ENCODE results near the gene GRK7.
A peak's percentile ranks its signal among the peaks of the same experiment; 100 is the strongest.
"Not testable (repeated sequence)": the region's sequence is repeated elsewhere in the genome, so short reads cannot be mapped to it uniquely, and the experiment has no call there.

The GRK7 gene

DNA sequence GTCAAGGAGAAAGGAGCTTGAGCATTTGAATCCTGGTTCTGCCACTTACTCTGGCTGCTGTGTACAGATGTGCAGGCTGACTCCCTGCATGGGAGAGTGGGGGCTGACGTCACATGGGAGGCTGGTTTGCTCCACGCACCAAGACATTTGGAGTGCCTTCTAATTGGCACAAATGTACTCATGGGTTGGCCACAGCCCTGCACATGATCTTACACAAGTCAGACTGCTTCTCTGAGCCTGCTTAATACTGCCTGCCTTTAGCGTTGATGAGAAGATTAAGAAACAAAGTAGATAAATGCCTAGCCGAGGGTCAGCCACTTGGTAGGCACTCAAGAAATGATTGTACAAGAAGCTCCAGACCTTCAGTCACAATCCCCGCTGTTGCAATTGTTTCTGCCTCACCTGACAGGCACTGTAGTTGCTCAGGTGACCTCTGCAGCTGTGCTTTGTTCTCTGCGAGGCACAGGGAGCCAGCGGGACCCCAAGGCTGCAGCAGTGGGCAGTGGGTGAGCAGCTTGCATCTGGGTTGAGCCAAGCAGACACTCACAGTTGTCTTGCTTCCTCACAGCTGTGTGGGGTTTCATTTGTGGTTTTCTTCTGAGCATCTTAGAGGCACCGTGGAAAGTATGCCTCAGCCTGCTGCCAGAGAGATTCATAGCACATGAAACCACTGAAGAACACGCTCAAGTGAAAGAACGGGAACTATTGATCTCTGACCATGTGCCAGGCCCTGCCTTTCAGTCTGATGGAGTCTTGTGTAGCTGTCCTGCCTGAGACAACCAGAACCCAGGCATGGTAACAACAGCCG lies 33.1 kb downstream of the GRK7 start:
- no peak for DNase-seq (ENCODE audit: low read depth)
- TF ChIP-seq, protein P1, sequence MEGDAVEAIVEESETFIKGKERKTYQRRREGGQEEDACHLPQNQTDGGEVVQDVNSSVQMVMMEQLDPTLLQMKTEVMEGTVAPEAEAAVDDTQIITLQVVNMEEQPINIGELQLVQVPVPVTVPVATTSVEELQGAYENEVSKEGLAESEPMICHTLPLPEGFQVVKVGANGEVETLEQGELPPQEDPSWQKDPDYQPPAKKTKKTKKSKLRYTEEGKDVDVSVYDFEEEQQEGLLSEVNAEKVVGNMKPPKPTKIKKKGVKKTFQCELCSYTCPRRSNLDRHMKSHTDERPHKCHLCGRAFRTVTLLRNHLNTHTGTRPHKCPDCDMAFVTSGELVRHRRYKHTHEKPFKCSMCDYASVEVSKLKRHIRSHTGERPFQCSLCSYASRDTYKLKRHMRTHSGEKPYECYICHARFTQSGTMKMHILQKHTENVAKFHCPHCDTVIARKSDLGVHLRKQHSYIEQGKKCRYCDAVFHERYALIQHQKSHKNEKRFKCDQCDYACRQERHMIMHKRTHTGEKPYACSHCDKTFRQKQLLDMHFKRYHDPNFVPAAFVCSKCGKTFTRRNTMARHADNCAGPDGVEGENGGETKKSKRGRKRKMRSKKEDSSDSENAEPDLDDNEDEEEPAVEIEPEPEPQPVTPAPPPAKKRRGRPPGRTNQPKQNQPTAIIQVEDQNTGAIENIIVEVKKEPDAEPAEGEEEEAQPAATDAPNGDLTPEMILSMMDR (IDR thresholded peaks at IDR 0.05; ENCODE audit: control insufficient read depth, extremely low read depth, insufficient read depth): no peak
- no peak overlapping the region for H3K4me3 ChIP-seq (ENCODE audit: low read depth, low read length)

DNA sequence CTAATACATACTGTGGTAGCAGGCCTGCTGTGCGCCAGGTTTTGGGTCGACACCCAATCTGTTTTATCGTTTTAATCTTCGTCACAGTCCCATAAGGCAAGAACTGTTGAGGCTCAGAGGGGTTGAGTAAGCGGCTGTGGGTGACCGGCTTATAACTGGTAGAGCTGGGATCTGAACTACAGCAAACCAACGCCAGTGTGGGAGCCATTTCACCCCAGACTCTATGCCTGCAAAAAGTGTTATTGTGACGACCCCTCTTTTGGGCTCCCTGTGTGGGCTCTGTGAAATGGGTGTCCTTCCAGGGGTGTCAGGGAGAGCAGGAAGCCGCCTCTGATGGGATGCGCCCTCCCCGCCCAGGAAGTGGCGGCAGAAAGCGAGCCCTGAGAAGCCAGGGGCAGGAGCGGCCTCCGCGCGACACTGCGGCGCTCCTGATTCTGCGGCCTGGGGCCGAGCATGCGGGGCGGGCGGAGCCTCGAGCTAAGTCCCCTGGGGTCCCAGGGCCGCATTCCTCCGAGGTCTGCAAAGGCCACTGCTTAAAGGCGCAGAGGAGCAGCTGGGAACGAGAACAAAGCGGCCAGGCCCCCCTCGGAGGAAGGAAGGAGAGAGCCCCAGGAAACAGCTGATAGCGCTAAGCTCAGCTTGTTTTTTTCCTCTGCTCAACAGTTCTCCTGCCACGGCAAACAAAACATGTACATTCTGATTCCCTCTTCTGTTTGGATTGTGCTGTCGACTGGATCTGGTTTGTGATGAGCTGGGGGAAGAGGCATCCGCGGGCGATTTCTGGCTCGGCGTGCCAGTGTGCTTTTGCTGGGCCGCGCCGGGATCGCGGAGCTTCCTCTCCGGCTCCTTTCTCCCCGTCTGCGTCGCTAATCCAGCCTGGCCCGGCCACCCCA lies 33.9 kb downstream of the GRK7 start:
- TF ChIP-seq, protein P1 (IDR thresholded peaks at IDR 0.05; ENCODE audit: control insufficient read depth, extremely low read depth, insufficient read depth): no peak
- no peak overlapping the region for H3K4me3 ChIP-seq (ENCODE audit: low read depth, low read length)
- peak; percentile 75 for DNase-seq (ENCODE audit: low read depth)

DNA sequence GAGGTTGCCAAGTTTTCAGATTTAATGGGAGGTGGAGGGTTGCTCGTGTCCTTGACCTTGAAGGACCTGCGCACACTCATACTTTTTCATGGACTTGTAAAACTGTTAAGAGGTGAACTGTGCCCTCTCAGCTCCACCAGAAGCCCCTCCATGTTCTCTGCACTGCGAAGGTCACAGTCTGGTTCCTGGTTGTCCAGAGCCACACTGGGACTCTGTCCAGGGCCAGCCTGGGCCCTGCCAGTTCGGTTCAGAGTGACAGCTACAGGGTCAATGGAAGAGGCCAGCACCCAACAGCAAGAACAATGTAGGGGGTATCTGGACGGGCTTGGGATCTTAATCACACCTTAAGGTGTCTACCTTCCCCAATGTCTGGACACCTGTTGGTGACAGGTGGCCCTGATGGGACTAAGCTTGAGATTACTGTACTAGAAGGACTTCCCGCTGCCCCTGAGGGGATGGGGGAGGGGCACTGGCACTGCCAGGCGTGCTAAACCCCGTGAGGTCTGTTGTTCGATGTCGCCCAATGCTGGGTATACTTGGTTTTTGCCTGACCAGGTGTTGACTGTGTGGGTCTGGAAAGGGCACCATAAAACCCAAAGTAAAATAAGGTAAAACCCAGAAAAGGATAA lies 34.7 kb downstream of the GRK7 start:
- no peak for DNase-seq (ENCODE audit: low read depth)
- no peak overlapping the region for H3K4me3 ChIP-seq (ENCODE audit: low read depth, low read length)
- TF ChIP-seq, protein P1 (IDR thresholded peaks at IDR 0.05; ENCODE audit: control insufficient read depth, extremely low read depth, insufficient read depth): no peak

DNA sequence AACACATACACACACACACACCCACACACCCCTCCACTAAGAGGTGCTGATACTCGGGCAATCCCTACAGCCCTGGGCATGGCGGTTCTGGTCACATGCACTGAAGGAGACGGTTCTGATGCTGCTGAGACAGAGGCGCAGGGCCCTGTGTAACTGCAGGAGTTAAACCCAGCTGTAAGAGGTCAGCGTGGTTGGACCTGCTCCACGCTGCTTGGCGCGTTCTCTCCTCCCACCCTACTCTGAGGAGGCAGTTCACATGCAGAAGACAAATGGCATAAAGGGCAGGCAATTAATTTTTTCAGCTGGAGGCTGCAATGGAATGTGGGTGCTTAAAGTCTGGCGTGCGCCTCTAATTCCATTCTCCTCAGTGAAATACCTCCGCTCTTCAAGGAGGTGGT lies 35.2 kb downstream of the GRK7 start:
- H3K4me3 ChIP-seq (ENCODE audit: low read depth, low read length): no peak overlapping the region
- TF ChIP-seq, protein P1 (IDR thresholded peaks at IDR 0.05; ENCODE audit: control insufficient read depth, extremely low read depth, insufficient read depth): no peak
- DNase-seq (ENCODE audit: low read depth): no peak

DNA sequence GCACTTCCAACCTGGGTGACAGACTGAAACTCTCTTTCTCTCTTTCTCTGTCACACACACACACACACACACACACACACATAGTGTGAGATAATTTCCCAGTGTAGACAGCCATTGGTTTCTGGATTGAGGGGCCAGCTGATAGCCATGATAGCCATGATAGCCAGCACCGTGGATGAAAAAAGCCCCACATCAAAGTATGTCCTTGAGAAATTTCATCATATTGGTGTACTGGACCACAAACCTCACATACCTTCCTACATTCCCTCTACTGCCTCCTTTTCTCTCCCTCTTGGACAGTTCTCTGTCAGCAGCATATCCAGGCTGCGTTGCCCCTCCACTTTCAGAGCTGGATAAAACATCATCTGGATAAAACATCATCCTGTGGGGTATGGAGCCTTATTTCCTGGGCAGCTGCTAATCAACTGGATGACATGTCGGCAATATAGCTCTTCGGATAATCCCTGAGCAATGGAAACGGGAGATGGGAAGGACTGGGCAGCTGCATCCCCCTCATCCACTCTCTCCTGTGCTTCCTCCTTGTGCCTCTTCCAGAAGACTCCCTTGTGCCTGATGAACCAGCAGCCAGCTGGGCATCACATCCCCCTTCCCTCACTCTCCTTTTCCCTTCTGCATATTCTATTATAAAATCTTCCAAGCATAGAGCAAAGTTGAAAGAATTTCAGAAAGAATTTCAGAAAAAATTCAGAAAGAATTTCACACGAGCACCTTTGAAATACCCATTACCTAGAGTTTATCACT lies 39.3 kb downstream of the GRK7 start:
- no peak for DNase-seq (ENCODE audit: low read depth)
- TF ChIP-seq, protein P1 (IDR thresholded peaks at IDR 0.05; ENCODE audit: control insufficient read depth, extremely low read depth, insufficient read depth): no peak
- H3K4me3 ChIP-seq (ENCODE audit: low read depth, low read length): no peak overlapping the region

DNA sequence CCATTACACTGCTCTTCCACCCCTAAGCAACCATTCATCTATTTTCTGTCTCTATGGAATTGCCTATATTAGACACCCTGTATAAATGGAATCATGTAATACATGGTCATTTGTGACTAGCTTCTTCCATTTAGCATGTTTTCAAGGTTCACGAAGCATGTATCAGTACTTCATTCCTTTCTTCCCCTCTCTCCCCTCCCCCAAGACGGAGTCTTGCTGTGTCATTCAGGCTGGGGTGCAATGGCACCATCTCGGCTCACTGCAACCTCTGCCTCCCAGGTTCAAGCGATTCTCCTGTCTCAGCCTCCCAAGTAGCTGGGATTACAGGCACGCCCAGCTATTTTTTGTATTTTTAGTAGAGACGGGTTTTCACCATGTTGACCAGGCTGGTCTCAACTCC lies 40.3 kb downstream of the GRK7 start:
- not testable (repeated sequence) for H3K4me3 ChIP-seq (ENCODE audit: low read depth, low read length); DNase-seq (ENCODE audit: low read depth)

All from LNCaP clone FGC (cell line).